ENCODE data around the gene LYPLA2. TPM values are rescaled to one million over a fixed set of nuclear protein-coding genes. Genes with fewer than 3 reads are reported as not detected.

The LYPLA2 gene
- total and polyA plus RNA-seq, 12 donors = 26.0 to 91.3 (median 51.6) TPM

DNA sequence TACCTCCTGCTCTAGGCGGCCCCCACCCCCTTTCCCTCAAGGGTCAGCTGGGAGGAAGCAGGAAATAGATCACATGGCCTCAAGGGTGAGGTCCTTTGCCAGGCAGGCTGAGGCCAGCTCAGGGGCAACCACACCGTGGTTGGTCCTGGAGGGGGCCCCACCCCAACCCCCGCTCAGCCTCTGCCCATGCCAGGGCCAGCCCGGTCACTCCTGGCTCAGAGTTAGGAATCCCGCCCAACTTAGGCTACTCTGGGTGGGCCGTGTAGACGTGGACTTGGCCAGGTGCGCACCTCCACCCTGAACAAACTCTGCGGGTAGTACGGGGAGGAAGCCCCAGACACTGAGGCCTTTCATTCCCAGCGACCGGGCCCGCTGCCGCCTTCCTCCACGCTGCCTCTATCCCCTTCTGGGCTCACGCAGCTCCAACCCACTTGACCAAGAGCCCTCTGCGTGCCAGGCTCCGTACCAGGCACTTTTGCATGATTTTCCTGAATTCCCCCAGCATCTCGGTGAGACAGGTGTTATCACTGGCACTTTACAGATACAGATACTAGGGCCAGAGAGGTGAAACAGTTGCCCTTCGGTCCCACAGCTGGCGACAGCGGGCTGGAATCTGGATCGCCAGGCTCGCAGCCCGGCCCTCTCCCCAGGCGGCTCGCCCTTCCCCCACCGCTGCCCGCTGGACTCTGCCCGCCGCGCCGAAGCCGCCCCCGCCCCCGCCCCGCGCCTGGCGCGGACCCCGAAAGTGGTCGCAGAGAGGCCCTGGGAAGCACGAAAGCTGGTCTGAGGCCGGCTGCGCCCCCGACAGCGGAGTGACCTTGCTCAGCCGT lies 8.8 kb downstream of the LYPLA2 start:
- H3K9me3 ChIP-seq (replicated peaks in 1 of 3) = no peaks in the 10 kb centered on the region
- TF ChIP-seq, protein P1, sequence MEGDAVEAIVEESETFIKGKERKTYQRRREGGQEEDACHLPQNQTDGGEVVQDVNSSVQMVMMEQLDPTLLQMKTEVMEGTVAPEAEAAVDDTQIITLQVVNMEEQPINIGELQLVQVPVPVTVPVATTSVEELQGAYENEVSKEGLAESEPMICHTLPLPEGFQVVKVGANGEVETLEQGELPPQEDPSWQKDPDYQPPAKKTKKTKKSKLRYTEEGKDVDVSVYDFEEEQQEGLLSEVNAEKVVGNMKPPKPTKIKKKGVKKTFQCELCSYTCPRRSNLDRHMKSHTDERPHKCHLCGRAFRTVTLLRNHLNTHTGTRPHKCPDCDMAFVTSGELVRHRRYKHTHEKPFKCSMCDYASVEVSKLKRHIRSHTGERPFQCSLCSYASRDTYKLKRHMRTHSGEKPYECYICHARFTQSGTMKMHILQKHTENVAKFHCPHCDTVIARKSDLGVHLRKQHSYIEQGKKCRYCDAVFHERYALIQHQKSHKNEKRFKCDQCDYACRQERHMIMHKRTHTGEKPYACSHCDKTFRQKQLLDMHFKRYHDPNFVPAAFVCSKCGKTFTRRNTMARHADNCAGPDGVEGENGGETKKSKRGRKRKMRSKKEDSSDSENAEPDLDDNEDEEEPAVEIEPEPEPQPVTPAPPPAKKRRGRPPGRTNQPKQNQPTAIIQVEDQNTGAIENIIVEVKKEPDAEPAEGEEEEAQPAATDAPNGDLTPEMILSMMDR (IDR thresholded peaks at IDR 0.05) = no peak
- peak in 1 of 2 donors; percentile 79 for TF ChIP-seq POLR2A (IDR thresholded peaks at IDR 0.05)
- H3K36me3 ChIP-seq (replicated peaks in 1 of 2) = peaks cover 0 to 25% of the 10 kb centered on the region in 2 donors
- H3K27me3 ChIP-seq = no peaks in the 10 kb centered on the region
- peak; percentile 61 to 89 (median 87) for DNase-seq
- peaks cover 11 to 20% of the 10 kb centered on the region in 2 donors for H3K4me1 ChIP-seq (replicated peaks in 1 of 2)
- H3K27ac ChIP-seq = peak overlapping the region; percentile 42 to 88 (median 85)
- WGBS, 4 donors = 0 to 3% (median 2%) methylated on average over 10 to 48 of the region's 48 CpGs
- peak overlapping the region; percentile 16 to 60 (median 52) for H3K4me3 ChIP-seq
- intact Hi-C loops (cut with DNase I) = loop anchor here in 1 of 2 donors (10.0 kb wide), 1 partner anchor 65 kb away; the partner anchor contains the start of gene FUCA1

DNA sequence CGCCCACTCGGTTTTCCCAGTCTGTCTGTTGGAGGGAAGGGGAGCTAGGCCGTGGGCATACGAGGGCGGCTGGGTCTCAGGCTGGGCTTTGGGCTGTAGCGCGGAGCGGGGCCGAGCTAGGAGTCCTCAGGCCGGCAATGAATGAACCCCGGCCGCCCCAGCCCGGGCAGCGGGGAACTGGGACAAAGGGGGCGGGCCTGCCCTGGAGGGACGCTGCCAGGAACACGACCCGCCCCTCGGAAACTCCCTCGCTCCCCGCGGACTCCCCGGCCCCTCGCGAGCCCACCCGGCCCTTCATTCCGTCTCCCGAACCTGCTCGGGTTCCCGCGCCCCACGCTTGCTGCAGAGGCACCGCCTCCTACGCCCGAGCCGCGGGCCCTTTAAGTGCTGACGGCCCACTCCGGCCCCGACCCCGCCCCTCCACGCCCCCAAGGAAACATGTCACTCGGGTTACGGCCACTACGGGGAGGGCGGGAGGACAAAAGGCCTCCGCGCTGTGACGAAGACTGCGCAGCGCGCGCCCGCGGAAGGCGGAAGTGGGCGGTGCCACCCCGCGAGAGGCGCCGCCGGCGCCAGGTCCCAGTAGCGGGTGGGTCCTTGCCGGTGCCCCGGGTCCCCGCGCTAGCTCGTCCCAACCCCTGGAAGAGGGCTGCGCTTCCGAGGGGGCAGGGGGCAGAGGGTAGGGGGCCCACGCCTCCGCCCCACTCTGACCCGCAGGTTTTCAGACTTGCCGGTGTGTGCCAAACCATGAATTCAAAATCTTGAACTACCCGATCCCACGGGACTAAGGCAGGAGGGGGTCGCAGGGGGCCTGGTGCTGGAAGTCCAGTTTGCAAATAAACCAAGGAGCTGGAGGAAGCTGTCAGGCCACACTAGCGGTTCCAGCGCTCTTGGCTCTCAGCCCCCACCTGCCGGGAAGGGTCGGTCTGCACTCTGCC lies 9.7 kb downstream of the LYPLA2 start, which contains the start of gene GALE:
Gene GALE, minus strand, starts transcription at position 355 of the 938 bp plus-strand sequence. CDS start 1,747 bp downstream, outside the sequence.
- TF ChIP-seq, protein P1 (IDR thresholded peaks at IDR 0.05) = no peak
- peak; percentile 25 to 74 for TF ChIP-seq POLR2A (IDR thresholded peaks at IDR 0.05)
- intact Hi-C loops (cut with DNase I) = loop anchor here in 1 of 2 donors (10.0 kb wide), 1 partner anchor 64 kb away; the partner anchor contains the start of gene FUCA1
- Histone ChIP-seq H3K36me3 (replicated peaks in 1 of 2) (peaks cover 0 to 20% of the 10 kb centered on the region in 2 donors), H3K27ac (peak within 1 kb of the TSS; percentile 42 to 88 (median 85)), H3K4me3 (peak within 1 kb of the TSS; percentile 43 to 78 (median 60)), H3K27me3 (no peaks in the 10 kb centered on the region), H3K9me3 (replicated peaks in 1 of 3) (no peaks in the 10 kb centered on the region), H3K4me1 (replicated peaks in 1 of 2) (peaks cover 11 to 20% of the 10 kb centered on the region in 2 donors)
- 0 to 1% (median 0%) methylated on average over 9 to 82 of the region's 82 CpGs for WGBS, 4 donors
- peak; percentile 97 to 98 (median 98) for DNase-seq

DNA sequence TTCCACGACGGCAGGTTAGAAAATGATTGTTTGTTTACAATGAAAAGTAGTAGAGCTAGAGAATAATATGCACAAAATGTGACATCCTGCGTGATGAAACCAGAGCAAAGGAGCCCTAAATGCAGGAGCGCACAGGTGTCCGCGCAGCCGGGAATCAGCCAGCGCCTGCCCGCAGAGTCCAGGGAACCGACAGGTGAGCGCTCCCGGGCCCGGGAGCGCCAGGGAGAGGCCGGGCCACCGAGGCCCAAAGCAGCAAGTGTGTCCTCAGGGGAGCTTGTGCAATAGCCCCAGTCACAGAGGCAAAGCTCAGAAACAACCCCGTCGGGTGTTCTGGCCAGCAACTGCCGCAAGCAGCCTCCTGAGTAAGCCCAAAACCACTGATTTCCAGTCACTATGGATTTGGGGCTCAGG lies 10.4 kb downstream of the LYPLA2 start:
- TF ChIP-seq, protein P1 (IDR thresholded peaks at IDR 0.05) = no peak
- TF ChIP-seq POLR2A (IDR thresholded peaks at IDR 0.05) = no peak
- Histone ChIP-seq H3K27ac (peak overlapping the region in 4 of 5 donors; percentile 84 to 88 (median 86)), H3K4me3 (peak overlapping the region in 3 of 4 donors; percentile 43 to 60 (median 49)), H3K27me3 (no peaks in the 10 kb centered on the region), H3K36me3 (replicated peaks in 1 of 2) (peaks cover 0 to 15% of the 10 kb centered on the region in 2 donors), H3K9me3 (replicated peaks in 1 of 3) (no peaks in the 10 kb centered on the region), H3K4me1 (replicated peaks in 1 of 2) (peaks cover 11 to 20% of the 10 kb centered on the region in 2 donors)
- peak in 3 of 7 donors; percentile 37 to 57 (median 53) for DNase-seq
- 15 to 37% (median 25%) methylated on average over 4 to 19 of the region's 19 CpGs for WGBS, 4 donors
- intact Hi-C loops (cut with DNase I) = loop anchor here in 1 of 2 donors (10.0 kb wide), 1 partner anchor 63 kb away; the partner anchor contains the start of gene FUCA1
